Naive thymus-derived CD8-positive, alpha-beta T cell (primary cell): ENCODE data around the gene TRAPPC2L. TPM values are rescaled to one million over a fixed set of nuclear protein-coding genes. Genes with fewer than 3 reads are reported as not detected.

Experiments
- ATAC-seq, 2 donors: fragments of 150-1000 bp; cut with Tn5 transposase in 1 of 2; sonication (Bioruptor Pico), chemical (Tn5 transposase) in 1 of 2; 1 replicate in 1 of 2; 2 replicates in 1 of 2; pipeline ENCODE4 v1.10.0; 2021; ENCODE audit warnings: mild to moderate bottlenecking in 2 of 2, moderate library complexity in 2 of 2
- POLR2A ChIA-PET: fragments of 350-600 bp; sonication (Branson Sonifier 250); formaldehyde crosslinking; loops from one replicate; lab custom pipeline; 2021; ENCODE audit warnings: antibody characterized with exemption; lab: Charles Lee
- DNase-seq, 10 donors: peaks; one replicate each; pipeline versions ENCODE4 v3.0.0 to v3.0.0-alpha.2; 2020 to 2022
- H3K27ac Mint-ChIP-seq, 10 donors: one replicate each; pipeline ENCODE4 v1.8.0; 2020 to 2022; ENCODE audit warnings: mild to moderate bottlenecking in 10 of 10, mixed read lengths in 10 of 10, moderate library complexity in 4 of 10, inconsistent platforms in 1 of 10
- H3K27me3 Mint-ChIP-seq, 5 donors: one replicate each; pipeline ENCODE4 v1.8.0; 2021 to 2022; ENCODE audit warnings: mixed read lengths in 5 of 5
- H3K36me3 Mint-ChIP-seq, 3 donors: one replicate each; pipeline ENCODE4 v1.8.0; 2020 to 2022; ENCODE audit warnings: mixed read lengths in 3 of 3, mild to moderate bottlenecking in 2 of 3, inconsistent platforms in 1 of 3
- H3K4me1 Mint-ChIP-seq, 4 donors: one replicate each; pipeline ENCODE4 v1.8.0; 2021 to 2022; ENCODE audit warnings: mixed read lengths in 4 of 4
- H3K4me3 Mint-ChIP-seq, 10 donors: one replicate each; pipeline ENCODE4 v1.8.0; 2020 to 2022; ENCODE audit warnings: mild to moderate bottlenecking in 10 of 10, mixed read lengths in 10 of 10, moderate library complexity in 6 of 10, inconsistent platforms in 1 of 10
- H3K9me3 Mint-ChIP-seq, 9 donors: one replicate each; pipeline ENCODE4 v1.8.0; 2020 to 2022; ENCODE audit warnings: mixed read lengths in 9 of 9, mild to moderate bottlenecking in 3 of 9, inconsistent platforms in 1 of 9, moderate library complexity in 1 of 9
- polyA plus RNA-seq, 3 donors: library from polyadenylated mRNA; unstranded; fragments of 300-500 nt; fragmentation: Illumina TruSeq; gene quantifications; one replicate each; pipeline ENCODE4 v1.2.3, GENCODE V29; 2021
- total RNA-seq, 8 experiments: library from RNA in 2 of 8; stranded (reverse) in 2 of 8; gene quantifications; one replicate each; pipeline ENCODE4 v1.2.3 and lab custom pipeline; 2021 to 2026

Gene TRAPPC2L
- total and polyA plus RNA-seq, 5 experiments from 2014 or later, result 70.0 to 86.5 (median 81.8) TPM

GRCh38 chr16:88877564-88878289 lies 20.8 kb downstream of the TRAPPC2L start:
- Mint-ChIP-seq H3K36me3 (no peaks in the 10 kb centered on the region), H3K4me3 (no peak overlapping the region), H3K4me1 (peaks cover 0 to 7% (median 5%) of the 10 kb centered on the region in 4 donors), H3K27ac (no peak overlapping the region), H3K27me3 (no peaks in the 10 kb centered on the region), H3K9me3 (no peaks in the 10 kb centered on the region)
- DNase-seq (no peak), ATAC-seq (no peak)
- POLR2A ChIA-PET, result no interaction called here

GRCh38 chr16:88878356-88878755 lies 21.4 kb downstream of the TRAPPC2L start:
- no peaks in the 10 kb centered on the region for H3K9me3 Mint-ChIP-seq

GRCh38 chr16:88878967-88879787 lies 22.2 kb downstream of the TRAPPC2L start:
- Mint-ChIP-seq H3K36me3 (no peaks in the 10 kb centered on the region), H3K9me3 (no peaks in the 10 kb centered on the region), H3K27me3 (no peaks in the 10 kb centered on the region), H3K4me1 (peaks cover 0 to 7% (median 5%) of the 10 kb centered on the region in 4 donors), H3K27ac (no peak overlapping the region), H3K4me3 (no peak overlapping the region)
- POLR2A ChIA-PET, result no interaction called here
- no peak for DNase-seq
- ATAC-seq, result no peak

More at GRCh38 chr16:88878356-88878755, 21.4 kb downstream of the TRAPPC2L start:
- ATAC-seq (no peak), DNase-seq (no peak)
- H3K27me3 Mint-ChIP-seq, result no peaks in the 10 kb centered on the region
- peaks cover 0 to 7% (median 5%) of the 10 kb centered on the region in 4 donors for H3K4me1 Mint-ChIP-seq
- H3K27ac Mint-ChIP-seq, result no peak overlapping the region
- H3K4me3 Mint-ChIP-seq, result no peak overlapping the region
- POLR2A ChIA-PET, result no interaction called here
- H3K36me3 Mint-ChIP-seq, result no peaks in the 10 kb centered on the region

GRCh38 chr16:88879788-88880055 lies 22.8 kb downstream of the TRAPPC2L start:
- no peaks in the 10 kb centered on the region for H3K27me3 Mint-ChIP-seq

GRCh38 chr16:88880226-88881006 lies 23.5 kb downstream of the TRAPPC2L start:
- Mint-ChIP-seq H3K4me3 (no peak overlapping the region), H3K36me3 (no peaks in the 10 kb centered on the region), H3K4me1 (peaks cover 0 to 7% (median 5%) of the 10 kb centered on the region in 4 donors), H3K9me3 (no peaks in the 10 kb centered on the region), H3K27ac (peak overlapping the region in 1 of 10 donors; percentile 11), H3K27me3 (no peaks in the 10 kb centered on the region)
- POLR2A ChIA-PET, result interaction anchor here (1.9 kb wide), 1 partner anchor 23 kb away, joined by 5 read pairs; the partner anchor contains the start of genes GALNS and TRAPPC2L
- no peak for DNase-seq
- ATAC-seq, result no peak

More at GRCh38 chr16:88879788-88880055, 22.8 kb downstream of the TRAPPC2L start:
- POLR2A ChIA-PET, result no interaction called here
- H3K4me3 Mint-ChIP-seq, result no peak overlapping the region
- no peak overlapping the region for H3K27ac Mint-ChIP-seq
- DNase-seq, result no peak
- no peaks in the 10 kb centered on the region for H3K9me3 Mint-ChIP-seq
- no peak for ATAC-seq
- no peaks in the 10 kb centered on the region for H3K36me3 Mint-ChIP-seq
- H3K4me1 Mint-ChIP-seq, result peaks cover 0 to 7% (median 5%) of the 10 kb centered on the region in 4 donors

GRCh38 chr16:88881007-88881615 lies 24.2 kb downstream of the TRAPPC2L start:
- POLR2A ChIA-PET, result interaction anchor here (1.9 kb wide), 1 partner anchor 24 kb away, joined by 5 read pairs; the partner anchor contains the start of genes GALNS and TRAPPC2L
- H3K4me3 Mint-ChIP-seq, result no peak overlapping the region
- H3K9me3 Mint-ChIP-seq, result no peaks in the 10 kb centered on the region
- H3K36me3 Mint-ChIP-seq, result no peaks in the 10 kb centered on the region
- DNase-seq (no peak), ATAC-seq (no peak)
- no peak overlapping the region for H3K27ac Mint-ChIP-seq
- peaks cover 0 to 7% (median 5%) of the 10 kb centered on the region in 4 donors for H3K4me1 Mint-ChIP-seq
- H3K27me3 Mint-ChIP-seq, result no peaks in the 10 kb centered on the region

- Mint-ChIP-seq H3K4me1 (peaks cover 0 to 7% (median 5%) of the 10 kb centered on the region in 4 donors), H3K36me3 (no peaks in the 10 kb centered on the region), H3K27ac (no peak overlapping the region), H3K9me3 (no peaks in the 10 kb centered on the region), H3K4me3 (no peak overlapping the region), H3K27me3 (no peaks in the 10 kb centered on the region)
- ATAC-seq, result no peak
- POLR2A ChIA-PET, result interaction anchor here (1.9 kb wide), 1 partner anchor 24 kb away, joined by 5 read pairs; the partner anchor contains the start of genes GALNS and TRAPPC2L
- no peak for DNase-seq
Measured at GRCh38 chr16:88881675-88882357, 24.9 kb downstream of the TRAPPC2L start.

- POLR2A ChIA-PET, result interaction anchor here (1.9 kb wide), 1 partner anchor 25 kb away, joined by 5 read pairs; the partner anchor contains the start of genes GALNS and TRAPPC2L
- Mint-ChIP-seq H3K9me3 (no peaks in the 10 kb centered on the region), H3K36me3 (no peaks in the 10 kb centered on the region), H3K27me3 (no peaks in the 10 kb centered on the region), H3K4me3 (no peak overlapping the region), H3K27ac (no peak overlapping the region), H3K4me1 (peaks cover 0 to 7% (median 5%) of the 10 kb centered on the region in 4 donors)
- ATAC-seq, result no peak
- DNase-seq, result no peak
Measured at GRCh38 chr16:88882358-88883030, 25.6 kb downstream of the TRAPPC2L start.

GRCh38 chr16:88883117-88883895 lies 26.4 kb downstream of the TRAPPC2L start:
- Mint-ChIP-seq H3K4me1 (peaks cover 0 to 7% (median 5%) of the 10 kb centered on the region in 4 donors), H3K36me3 (no peaks in the 10 kb centered on the region), H3K27me3 (no peaks in the 10 kb centered on the region), H3K4me3 (no peak overlapping the region), H3K9me3 (no peaks in the 10 kb centered on the region), H3K27ac (no peak overlapping the region)
- DNase-seq, result no peak
- POLR2A ChIA-PET, result no interaction called here
- ATAC-seq, result no peak

- Mint-ChIP-seq H3K9me3 (no peaks in the 10 kb centered on the region), H3K27ac (no peak overlapping the region), H3K36me3 (no peaks in the 10 kb centered on the region), H3K4me1 (peaks cover 0 to 7% (median 5%) of the 10 kb centered on the region in 4 donors), H3K27me3 (no peaks in the 10 kb centered on the region), H3K4me3 (no peak overlapping the region)
- ATAC-seq, result no peak
- no peak for DNase-seq
- POLR2A ChIA-PET, result no interaction called here
Measured at GRCh38 chr16:88883946-88884345, 27.0 kb downstream of the TRAPPC2L start.
